Mesothelial cell of epicardium (in vitro differentiated cells): Measurements from ENCODE around the gene AKNA. TPM values are rescaled to one million over a fixed set of nuclear protein-coding genes. Genes with fewer than 3 reads are reported as not detected.
A peak's percentile ranks its signal among the peaks of the same experiment; 100 is the strongest.
"Not testable (repeated sequence)": the region's sequence is repeated elsewhere in the genome, so short reads cannot be mapped to it uniquely, and the experiment has no call there.

Experiments
- DNase-seq, 2 experiments: peaks; one replicate each; pipeline ENCODE4 v3.0.0; 2021; ENCODE audit warnings: low spot score in 2 of 2; ENCODE audit not compliant: unreplicated experiment in 2 of 2
- H3K27ac Mint-ChIP-seq: 2 replicates; pipeline ENCODE4 v1.8.0; 2021; ENCODE audit warnings: mixed read lengths
- H3K27me3 Mint-ChIP-seq: 2 replicates; pipeline ENCODE4 v1.8.0; 2021; ENCODE audit warnings: low read depth, mixed read lengths
- H3K36me3 Mint-ChIP-seq: 2 replicates; pipeline ENCODE4 v1.8.0; 2021; ENCODE audit warnings: mixed read lengths
- H3K4me1 Mint-ChIP-seq: 2 replicates; pipeline ENCODE4 v1.8.0; 2021; ENCODE audit warnings: mixed read lengths
- H3K4me3 Mint-ChIP-seq: 2 replicates; pipeline ENCODE4 v1.8.0; 2021; ENCODE audit warnings: mild to moderate bottlenecking, moderate library complexity, mixed read lengths
- H3K9me3 Mint-ChIP-seq: 2 replicates; pipeline ENCODE4 v1.8.0; 2021; ENCODE audit warnings: mixed read lengths
- total RNA-seq: library from RNA; stranded (reverse); gene quantifications from 3 replicates; pipeline ENCODE4 v1.2.1, GENCODE V29; 2021
- TF ChIP-seq, protein P1 (sequence below): fragments of 200-600 bp; sonication (generic); IDR thresholded peaks from one replicate; pipeline ENCODE4 v1.5.0; 2021; ENCODE audit warnings: antibody characterized with exemption; ENCODE audit not compliant: unreplicated experiment

The AKNA gene
- total RNA-seq, 1 donor from 2014 or later = 23.1 TPM

DNA sequence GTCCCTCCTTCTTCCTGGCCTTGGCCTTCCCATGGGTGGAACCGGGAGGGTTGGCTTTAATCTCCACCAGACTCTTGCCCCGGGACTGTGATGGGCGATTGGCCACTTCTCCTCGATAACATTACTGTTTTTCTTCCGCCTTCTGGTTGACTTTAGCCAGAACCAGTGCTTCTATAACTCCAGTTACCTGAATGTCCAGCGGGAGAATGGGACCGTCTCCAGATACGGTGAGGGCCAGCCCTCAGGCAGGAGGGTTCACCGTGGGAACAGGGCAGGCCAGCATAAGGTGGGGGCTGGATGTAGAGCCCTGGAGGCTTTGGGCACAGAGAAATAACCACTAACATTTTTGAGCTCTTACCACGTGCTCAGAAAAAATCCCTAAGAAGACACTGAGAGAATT is 57.1 kb downstream of the AKNA start:
- H3K4me3 Mint-ChIP-seq = no peak overlapping the region
- H3K9me3 Mint-ChIP-seq = no peaks in the 10 kb centered on the region
- DNase-seq = no peak
- TF ChIP-seq, protein P1, sequence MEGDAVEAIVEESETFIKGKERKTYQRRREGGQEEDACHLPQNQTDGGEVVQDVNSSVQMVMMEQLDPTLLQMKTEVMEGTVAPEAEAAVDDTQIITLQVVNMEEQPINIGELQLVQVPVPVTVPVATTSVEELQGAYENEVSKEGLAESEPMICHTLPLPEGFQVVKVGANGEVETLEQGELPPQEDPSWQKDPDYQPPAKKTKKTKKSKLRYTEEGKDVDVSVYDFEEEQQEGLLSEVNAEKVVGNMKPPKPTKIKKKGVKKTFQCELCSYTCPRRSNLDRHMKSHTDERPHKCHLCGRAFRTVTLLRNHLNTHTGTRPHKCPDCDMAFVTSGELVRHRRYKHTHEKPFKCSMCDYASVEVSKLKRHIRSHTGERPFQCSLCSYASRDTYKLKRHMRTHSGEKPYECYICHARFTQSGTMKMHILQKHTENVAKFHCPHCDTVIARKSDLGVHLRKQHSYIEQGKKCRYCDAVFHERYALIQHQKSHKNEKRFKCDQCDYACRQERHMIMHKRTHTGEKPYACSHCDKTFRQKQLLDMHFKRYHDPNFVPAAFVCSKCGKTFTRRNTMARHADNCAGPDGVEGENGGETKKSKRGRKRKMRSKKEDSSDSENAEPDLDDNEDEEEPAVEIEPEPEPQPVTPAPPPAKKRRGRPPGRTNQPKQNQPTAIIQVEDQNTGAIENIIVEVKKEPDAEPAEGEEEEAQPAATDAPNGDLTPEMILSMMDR = no peak
- H3K36me3 Mint-ChIP-seq = peaks cover 2% of the 10 kb centered on the region
- no peaks in the 10 kb centered on the region for H3K4me1 Mint-ChIP-seq
- no peak overlapping the region for H3K27ac Mint-ChIP-seq
- no peaks in the 10 kb centered on the region for H3K27me3 Mint-ChIP-seq

GRCh38 chr9:114329625-114330022 is 58.2 kb downstream of the AKNA start, which contains the start of gene ORM2:
ORM2 (plus strand) TSS chr9:114329869; CDS start chr9:114329905, 36 bp downstream.
- not testable (repeated sequence) for H3K9me3 Mint-ChIP-seq, H3K4me3 Mint-ChIP-seq, H3K36me3 Mint-ChIP-seq, H3K27me3 Mint-ChIP-seq, H3K4me1 Mint-ChIP-seq, H3K27ac Mint-ChIP-seq, DNase-seq

- H3K4me1 Mint-ChIP-seq, DNase-seq, H3K36me3 Mint-ChIP-seq, H3K9me3 Mint-ChIP-seq, H3K27me3 Mint-ChIP-seq, H3K27ac Mint-ChIP-seq, H3K4me3 Mint-ChIP-seq: not testable (repeated sequence)
Measured at GRCh38 chr9:114328937-114329624, 58.7 kb downstream of the AKNA start.

- not testable (repeated sequence) for H3K36me3 Mint-ChIP-seq, H3K4me1 Mint-ChIP-seq, H3K9me3 Mint-ChIP-seq, H3K27ac Mint-ChIP-seq, DNase-seq, H3K27me3 Mint-ChIP-seq, H3K4me3 Mint-ChIP-seq
Measured at GRCh38 chr9:114328357-114328820, 59.4 kb downstream of the AKNA start.

GRCh38 chr9:114327749-114328148 is 60.0 kb downstream of the AKNA start:
- Mint-ChIP-seq H3K9me3 (no peaks in the 10 kb centered on the region), H3K36me3 (no peaks in the 10 kb centered on the region), H3K27me3 (no peaks in the 10 kb centered on the region), H3K27ac (no peak overlapping the region), H3K4me1 (no peaks in the 10 kb centered on the region), H3K4me3 (no peak overlapping the region)
- DNase-seq = peak in 1 of 2 experiments; percentile 57
- TF ChIP-seq, protein P1 = no peak

GRCh38 chr9:114325684-114326254 is 62.0 kb downstream of the AKNA start:
- not testable (repeated sequence) for H3K27ac Mint-ChIP-seq, H3K27me3 Mint-ChIP-seq, H3K4me1 Mint-ChIP-seq, H3K9me3 Mint-ChIP-seq, H3K4me3 Mint-ChIP-seq, DNase-seq, H3K36me3 Mint-ChIP-seq

DNA sequence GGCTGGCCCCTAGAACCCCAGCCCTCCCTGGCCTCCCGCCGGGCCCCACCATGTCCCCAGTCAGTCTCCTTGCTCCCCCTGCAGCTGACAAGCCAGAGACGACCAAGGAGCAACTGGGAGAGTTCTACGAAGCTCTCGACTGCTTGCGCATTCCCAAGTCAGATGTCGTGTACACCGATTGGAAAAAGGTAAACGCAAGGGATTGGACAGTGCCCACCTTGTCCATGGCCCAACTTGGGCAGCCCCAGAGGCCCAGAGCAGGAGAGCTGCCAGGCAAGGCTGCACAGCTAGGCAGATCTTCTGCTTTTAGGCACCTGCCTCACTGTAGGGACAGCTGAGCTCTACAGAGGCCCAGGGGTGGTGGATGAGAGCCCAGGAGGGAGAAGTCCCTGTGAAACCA is 62.8 kb downstream of the AKNA start:
- not testable (repeated sequence) for H3K4me1 Mint-ChIP-seq, H3K9me3 Mint-ChIP-seq, H3K4me3 Mint-ChIP-seq, H3K27me3 Mint-ChIP-seq, H3K27ac Mint-ChIP-seq, H3K36me3 Mint-ChIP-seq
- DNase-seq = peak in 1 of 2 experiments; percentile 53

- Mint-ChIP-seq H3K36me3 (no peaks in the 10 kb centered on the region), H3K27me3 (no peaks in the 10 kb centered on the region), H3K4me1 (no peaks in the 10 kb centered on the region), H3K9me3 (no peaks in the 10 kb centered on the region), H3K4me3 (no peak overlapping the region), H3K27ac (no peak overlapping the region)
- TF ChIP-seq, protein P1 = no peak
- DNase-seq = peak in 1 of 2 experiments; percentile 49
Measured at GRCh38 chr9:114324492-114324891, 63.3 kb downstream of the AKNA start.

- not testable (repeated sequence) for H3K27ac Mint-ChIP-seq, H3K36me3 Mint-ChIP-seq, H3K4me3 Mint-ChIP-seq, H3K9me3 Mint-ChIP-seq, H3K27me3 Mint-ChIP-seq, DNase-seq, H3K4me1 Mint-ChIP-seq
Measured at GRCh38 chr9:114323849-114324248, 63.9 kb downstream of the AKNA start.

DNA sequence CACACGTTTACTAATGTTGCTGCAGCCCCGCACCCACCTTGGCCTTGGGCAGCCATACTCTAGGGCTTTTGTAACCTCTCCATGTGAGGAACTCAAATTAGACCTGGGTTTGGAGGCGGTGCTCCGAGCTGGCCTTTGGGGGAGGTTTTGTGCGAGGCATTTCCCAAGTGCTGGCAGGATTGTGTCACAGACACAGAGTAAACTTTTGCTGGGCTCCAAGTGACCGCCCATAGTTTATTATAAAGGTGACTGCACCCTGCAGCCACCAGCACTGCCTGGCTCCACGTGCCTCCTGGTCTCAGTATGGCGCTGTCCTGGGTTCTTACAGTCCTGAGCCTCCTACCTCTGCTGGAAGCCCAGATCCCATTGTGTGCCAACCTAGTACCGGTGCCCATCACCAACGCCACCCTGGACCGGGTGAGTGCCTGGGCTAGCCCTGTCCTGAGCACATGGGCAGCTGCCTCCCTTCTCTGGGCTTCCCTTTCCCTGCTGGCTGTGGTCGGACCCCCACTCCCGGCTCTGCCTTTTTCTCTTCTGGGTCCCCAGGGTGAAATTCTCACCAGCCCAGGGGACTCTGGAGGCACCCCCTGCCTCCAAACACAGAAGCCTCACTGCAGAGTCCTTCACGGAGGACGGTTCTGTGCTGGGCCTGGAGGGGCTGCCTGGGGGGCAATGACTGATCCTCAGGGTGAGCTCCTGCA is 64.8 kb downstream of the AKNA start, which contains the start of gene ORM1:
Gene ORM1 (plus strand): TSS at position 268 of the 701 bp plus-strand sequence. CDS start 36 bp downstream, at position 304.
- H3K9me3 Mint-ChIP-seq, H3K4me3 Mint-ChIP-seq, DNase-seq, H3K27me3 Mint-ChIP-seq, H3K27ac Mint-ChIP-seq, H3K36me3 Mint-ChIP-seq, H3K4me1 Mint-ChIP-seq: not testable (repeated sequence)
